SKM-1 treated with dmso at 0.1 percent for 144 hours (cell line): ENCODE measurements around the gene NR3C1.

ENCODE experiments used
- DNase-seq: peaks from one replicate; lab custom pipeline; 2025; ENCODE audit not compliant: unreplicated experiment; lab: John Stamatoyannopoulos, UW

NR3C1 gene

GRCh38 chr5:143403593-143404415, at the start of gene NR3C1:
NR3C1 (minus strand) TSS chr5:143403686; CDS start chr5:143400839, 2,847 bp downstream.
- DNase-seq, result peak; percentile 77

- DNase-seq, result no peak
Observed at GRCh38 chr5:143449772-143450171, 46.3 kb upstream of the NR3C1 start.

DNA sequence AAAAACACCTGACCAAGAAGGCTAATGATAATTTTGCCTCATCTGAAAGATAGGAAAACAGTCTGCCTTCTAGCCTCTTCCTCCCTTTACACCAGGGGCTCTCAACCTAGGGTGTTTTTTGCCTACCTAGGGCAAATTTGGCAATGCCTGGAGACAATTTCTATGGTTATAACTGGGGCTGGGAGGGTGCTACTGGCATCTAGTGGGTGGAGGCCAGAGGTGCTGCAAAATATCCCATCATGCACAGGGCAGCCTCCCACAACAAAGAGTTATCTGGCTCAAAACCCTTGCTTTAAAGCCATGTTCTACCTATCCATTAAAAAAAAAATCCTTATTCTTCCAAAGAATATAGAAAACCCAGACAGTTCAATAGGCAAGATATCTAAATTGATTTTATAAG, 45.0 kb upstream of the NR3C1 start:
- no peak for DNase-seq

- no peak for DNase-seq
Observed at GRCh38 chr5:143447983-143448382, 44.5 kb upstream of the NR3C1 start.

DNA sequence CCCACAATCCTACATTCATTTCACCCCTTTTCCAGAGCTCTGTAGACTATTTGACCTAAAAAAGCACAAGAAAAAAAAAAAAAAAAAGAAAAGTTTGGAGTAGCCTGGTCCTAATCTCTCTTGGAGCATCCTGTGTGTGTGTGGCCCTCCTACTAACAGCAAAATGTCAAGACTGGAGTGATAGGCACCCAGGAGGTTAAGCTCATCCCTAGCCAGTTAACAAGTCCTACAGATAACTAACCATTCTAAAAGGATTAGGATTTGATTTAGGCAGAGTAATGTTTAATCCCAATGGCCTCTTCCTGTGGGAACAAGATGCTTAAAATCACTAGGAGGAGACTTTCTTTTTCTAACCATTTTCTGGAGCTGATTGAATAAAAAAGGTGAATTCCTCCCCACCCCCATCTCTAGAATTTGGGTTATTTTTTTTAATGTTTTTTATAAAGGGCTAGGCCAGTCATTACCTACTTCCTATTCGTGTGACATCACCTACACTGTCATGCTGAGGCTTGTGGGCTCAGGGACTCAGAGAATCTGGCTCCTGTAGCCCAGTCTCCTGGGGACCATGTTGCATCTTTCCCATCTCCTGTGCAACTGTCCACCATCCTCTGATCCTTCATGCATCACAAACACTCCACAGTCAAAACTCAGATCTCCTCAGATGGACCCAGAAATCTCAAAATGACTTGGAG, 43.2 kb upstream of the NR3C1 start:
- no peak for DNase-seq

DNA sequence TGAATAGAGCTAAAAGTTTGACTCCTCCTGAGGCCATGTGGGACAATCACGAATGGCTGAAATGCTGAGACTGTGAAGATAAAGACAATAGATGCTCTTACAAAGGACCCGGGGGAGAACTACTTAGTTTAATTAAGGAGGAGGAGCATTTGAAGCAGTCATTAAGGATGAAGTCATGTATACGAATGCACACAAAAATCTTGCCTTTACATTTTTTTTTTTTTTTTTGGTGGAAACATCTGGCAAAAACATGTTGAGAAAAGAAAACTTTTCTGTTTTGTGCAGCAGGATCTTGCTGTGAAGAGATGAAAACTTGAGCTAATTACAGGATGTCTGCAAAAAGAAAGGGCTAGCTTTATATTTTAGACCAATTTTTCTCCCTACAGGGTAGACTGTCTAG, 42.3 kb upstream of the NR3C1 start:
- DNase-seq, result no peak

- DNase-seq, result no peak
Observed at GRCh38 chr5:143443330-143443729, 39.8 kb upstream of the NR3C1 start.

DNA sequence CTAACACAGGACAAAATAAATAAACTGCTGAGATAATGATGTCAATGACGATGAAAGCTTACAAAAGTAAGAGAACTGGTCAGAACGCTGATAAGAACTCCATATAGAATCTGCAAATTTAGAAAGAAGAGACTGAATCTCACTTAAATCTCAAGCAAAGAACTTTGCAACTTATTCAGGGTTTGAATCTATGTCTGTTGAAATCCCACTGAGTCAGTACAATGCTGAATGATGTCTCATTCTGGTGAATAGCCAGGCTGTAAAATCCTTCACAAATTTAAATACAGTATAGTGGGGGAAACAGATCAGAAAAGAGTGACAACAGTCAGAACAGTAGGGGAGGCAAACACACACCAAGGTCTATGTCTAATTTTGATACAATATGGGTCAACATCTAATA, 38.9 kb upstream of the NR3C1 start:
- no peak for DNase-seq

- DNase-seq, result no peak
Observed at GRCh38 chr5:143440448-143441115, 37.1 kb upstream of the NR3C1 start.

GRCh38 chr5:143437666-143438273, 34.3 kb upstream of the NR3C1 start:
- DNase-seq, result no peak

GRCh38 chr5:143436871-143437270, 33.4 kb upstream of the NR3C1 start:
- DNase-seq, result no peak

DNA sequence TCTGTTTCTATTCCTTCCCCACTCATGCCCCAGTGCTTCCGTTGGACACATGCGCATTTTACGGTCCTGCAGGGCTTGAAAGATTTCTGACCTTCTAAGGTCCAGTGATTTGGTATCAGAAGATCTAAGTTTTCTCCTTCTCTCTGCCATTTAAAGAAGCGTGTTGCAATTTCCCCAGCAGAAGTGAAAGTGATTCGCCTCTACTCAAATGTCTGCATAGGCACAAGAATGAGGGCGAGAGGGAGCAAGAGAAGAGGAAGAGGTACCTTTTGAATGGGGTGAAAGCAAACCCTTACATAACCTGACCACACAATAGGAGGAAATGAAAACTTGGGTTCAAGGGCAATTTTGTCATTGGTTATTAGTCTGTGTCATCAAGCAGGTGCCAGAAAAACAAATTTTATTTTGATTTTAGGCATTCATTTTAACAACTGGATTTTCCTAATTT, 31.7 kb upstream of the NR3C1 start:
- DNase-seq, result peak; percentile 94

DNA sequence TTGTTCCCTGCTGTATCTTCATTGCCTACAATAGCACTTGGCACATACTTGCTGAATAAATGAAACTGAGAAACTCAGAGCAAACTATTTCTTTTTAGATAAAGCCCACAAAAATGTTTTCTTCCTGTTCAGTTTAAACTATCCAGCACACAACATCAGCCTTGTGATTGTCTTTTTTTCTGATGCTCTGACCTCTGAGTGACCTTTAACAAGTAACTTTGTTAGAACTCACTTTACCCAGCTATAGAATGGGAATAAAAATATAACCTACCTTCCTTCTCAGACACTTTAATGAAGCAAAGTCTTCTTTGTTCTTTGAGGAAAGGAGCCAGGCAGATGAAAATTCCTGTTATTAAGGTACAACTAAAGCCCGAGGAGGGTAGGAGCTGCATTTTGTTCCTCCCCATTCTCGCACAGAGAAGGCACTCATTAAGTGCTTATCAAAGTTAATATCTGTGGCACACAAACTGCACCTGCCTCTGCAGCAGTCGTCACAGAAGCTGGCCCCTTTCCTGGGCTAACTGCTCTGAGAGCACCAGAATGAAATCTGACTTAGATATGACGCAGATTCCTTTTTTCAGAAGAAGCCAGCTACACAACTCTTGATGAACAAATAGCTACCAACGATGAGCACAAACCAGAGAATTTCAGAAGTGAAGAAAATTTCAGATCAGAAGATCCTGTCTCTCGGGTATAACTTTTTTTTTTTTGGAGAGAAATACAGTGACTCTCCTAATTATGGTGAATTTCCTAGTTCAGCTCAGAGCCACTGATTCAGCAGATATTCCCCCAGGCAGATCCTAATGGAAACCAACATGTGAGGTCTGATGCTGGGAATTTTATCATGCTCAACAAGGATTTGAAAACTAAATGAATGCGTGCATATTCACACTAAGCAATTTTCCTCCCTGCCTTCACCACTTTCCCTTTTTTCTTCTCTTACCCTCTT, 31.0 kb upstream of the NR3C1 start:
- DNase-seq, result no peak

DNA sequence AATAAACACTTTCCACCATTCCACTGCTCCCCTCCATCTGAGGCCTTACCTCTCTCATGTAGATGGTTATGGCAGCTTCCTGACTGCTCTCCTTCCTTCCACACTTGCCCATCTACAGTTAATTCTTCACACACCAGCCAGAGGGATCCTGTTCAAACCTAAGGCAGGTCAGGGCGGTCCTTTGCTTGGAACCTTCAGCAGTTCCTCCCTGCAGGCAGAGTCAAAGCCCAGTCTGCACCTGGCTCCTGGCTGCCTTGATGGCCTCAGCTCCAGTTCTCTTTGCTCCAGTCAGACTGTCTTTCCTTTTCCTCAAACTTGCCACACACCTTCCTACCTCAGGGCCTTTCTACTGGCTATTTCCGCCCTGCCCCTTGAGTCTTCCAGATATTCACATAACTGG, 30.2 kb upstream of the NR3C1 start:
- no peak for DNase-seq

DNA sequence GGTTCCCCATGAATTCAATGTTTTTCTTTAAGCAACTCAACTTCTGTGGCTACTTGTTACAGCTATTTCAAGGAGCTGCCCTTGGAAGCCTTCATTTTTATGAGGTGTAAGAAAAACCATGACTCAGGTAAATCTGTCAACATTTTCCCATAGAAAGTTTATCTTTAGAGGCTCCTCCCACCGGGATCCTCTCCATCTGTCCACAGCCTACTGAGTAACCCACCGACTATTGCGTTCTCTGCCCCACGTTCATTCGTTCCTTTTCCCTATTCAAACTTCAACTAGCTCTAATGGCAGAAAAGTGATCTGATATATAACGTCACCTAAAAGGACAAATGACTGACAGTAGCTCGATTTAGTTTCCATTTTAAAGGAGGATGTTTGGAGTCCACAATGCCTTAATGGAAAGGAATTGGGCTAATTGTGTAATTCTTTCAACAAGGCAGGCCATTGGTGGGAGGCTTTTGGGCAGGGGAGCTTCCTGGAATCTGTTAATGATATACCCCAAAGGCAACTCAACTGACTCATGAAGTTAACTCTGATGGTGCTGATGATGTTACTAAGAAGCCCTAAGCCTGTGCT, 29.3 kb upstream of the NR3C1 start:
- DNase-seq, result no peak

DNA sequence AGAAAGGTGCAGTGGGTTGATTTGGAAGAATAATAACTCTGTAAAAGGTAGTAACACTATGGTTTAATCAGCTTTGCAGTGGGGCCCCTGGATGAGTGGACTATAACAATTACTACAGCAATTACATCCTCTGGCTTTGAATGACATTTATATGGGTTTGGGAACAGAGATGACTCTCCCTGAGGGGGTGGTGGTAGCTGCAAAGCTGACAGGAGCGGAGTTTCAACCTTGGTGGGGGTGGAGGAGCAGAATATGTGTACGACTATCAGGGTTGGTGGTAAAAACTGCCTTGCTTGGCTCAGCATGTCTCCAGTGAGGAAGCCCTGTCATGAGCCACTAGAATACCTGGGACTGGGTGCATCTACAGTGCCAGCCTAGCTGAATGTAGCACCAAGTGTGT, 28.3 kb upstream of the NR3C1 start:
- DNase-seq, result no peak

DNA sequence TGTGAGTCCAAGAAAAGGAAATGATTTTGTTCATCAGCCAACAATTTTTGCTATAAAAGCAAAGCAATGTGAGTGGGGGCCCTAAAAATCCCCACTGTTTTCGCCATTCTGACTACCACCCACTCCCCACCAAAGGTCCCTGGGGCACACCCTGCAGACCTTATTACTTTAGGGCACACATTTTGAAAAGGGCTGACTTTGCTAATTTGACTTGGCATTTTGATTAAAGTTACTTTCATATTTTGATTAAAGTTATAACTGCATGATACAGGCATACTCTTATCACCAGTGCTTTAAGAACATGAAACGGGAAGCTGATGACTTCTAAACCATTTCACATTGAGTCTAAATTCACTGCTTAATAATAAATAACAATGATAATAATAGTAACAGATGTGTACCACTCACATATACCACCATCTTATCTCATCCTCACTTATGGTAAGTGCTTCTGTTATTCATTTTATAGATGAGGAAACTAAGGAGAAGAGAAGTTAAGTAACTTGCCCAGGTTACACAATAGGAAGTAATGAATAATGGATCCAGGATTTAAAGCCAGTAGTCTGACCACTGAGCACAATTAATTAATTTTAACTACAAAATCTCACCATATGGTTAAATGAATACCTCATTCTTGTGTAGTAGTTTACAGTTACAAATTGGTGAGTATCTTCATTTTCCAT, 25.4 kb upstream of the NR3C1 start:
- DNase-seq, result peak; percentile 52

DNA sequence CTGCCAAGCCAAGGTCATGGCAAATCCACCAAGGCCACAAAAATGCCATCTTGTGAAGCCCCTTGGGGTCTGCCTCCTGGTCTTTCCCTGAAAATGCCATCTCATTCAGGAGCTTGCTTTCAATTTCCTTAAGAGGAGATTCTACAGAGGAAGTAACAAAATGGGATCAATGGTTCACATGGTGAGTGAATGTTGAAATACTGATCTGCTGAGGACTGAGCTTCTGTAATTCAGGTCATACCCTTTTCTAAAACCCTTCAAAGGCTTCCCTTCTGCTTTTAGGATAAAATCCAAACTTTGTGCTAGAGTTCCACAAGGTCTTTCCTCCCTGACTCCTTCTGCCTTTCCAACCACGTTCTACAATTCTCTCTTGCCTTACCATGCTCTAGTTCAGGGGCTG, 24.7 kb upstream of the NR3C1 start:
- DNase-seq, result peak; percentile 54

GRCh38 chr5:143427122-143427735, 23.7 kb upstream of the NR3C1 start:
- DNase-seq, result no peak
